Loucy (cell line): ENCODE measurements around the gene KANSL1.

ENCODE experiments used
- H2AFZ ChIP-seq: fragments of 200-600 bp; sonication (generic); 2 replicates; pipeline ENCODE4 v1.6.0; 2016; ENCODE audit warnings: antibody characterized with exemption, mild to moderate bottlenecking, low read length, moderate library complexity
- H3F3A ChIP-seq: fragments of 200-600 bp; 2 replicates; pipeline ENCODE4 v1.6.0; 2016; ENCODE audit warnings: antibody characterized with exemption, low read depth, mild to moderate bottlenecking
- H3K27me3 ChIP-seq: fragments of 200-600 bp; sonication (generic); 2 replicates; pipeline ENCODE4 v1.6.1; 2014; ENCODE audit warnings: low read length, mild to moderate bottlenecking; ENCODE audit not compliant: insufficient read depth, poor library complexity, severe bottlenecking
- H3K36me3 ChIP-seq: fragments of 200-600 bp; sonication (generic); 2 replicates; pipeline ENCODE4 v1.6.1; 2016; ENCODE audit warnings: low read length; ENCODE audit not compliant: insufficient read depth
- H3K4me1 ChIP-seq: fragments of 200-600 bp; sonication (generic); 2 replicates; pipeline ENCODE4 v1.5.1; 2014; ENCODE audit warnings: low read length, mild to moderate bottlenecking; ENCODE audit not compliant: insufficient read depth, poor library complexity, severe bottlenecking
- H3K4me2 ChIP-seq: fragments of 200-600 bp; sonication (generic); 2 replicates; pipeline ENCODE4 v1.6.0; 2014; ENCODE audit warnings: antibody characterized with exemption, low read length, low read depth, mild to moderate bottlenecking; ENCODE audit not compliant: poor library complexity, severe bottlenecking
- H3K4me3 ChIP-seq: fragments of 200-600 bp; sonication (generic); 2 replicates; pipeline ENCODE4 v1.5.1; 2014; ENCODE audit warnings: low read length, mild to moderate bottlenecking, mixed read lengths; ENCODE audit not compliant: poor library complexity, severe bottlenecking
- H3K79me2 ChIP-seq: fragments of 200-600 bp; sonication (generic); 2 replicates; pipeline ENCODE4 v1.6.1; 2014; ENCODE audit warnings: low read length; ENCODE audit not compliant: insufficient read depth
- H3K9ac ChIP-seq: fragments of 200-600 bp; sonication (generic); 2 replicates; pipeline ENCODE4 v1.6.0; 2014; ENCODE audit warnings: mild to moderate bottlenecking, low read depth, low read length, moderate library complexity; ENCODE audit not compliant: poor library complexity, severe bottlenecking
- H3K9me2 ChIP-seq: fragments of 200-600 bp; sonication (generic); replicated peaks from 2 replicates; pipeline ENCODE4 v1.6.1; 2016; ENCODE audit warnings: low read depth, low read length, mixed read lengths
- H3K9me3 ChIP-seq: fragments of 200-600 bp; sonication (generic); 2 replicates; pipeline ENCODE4 v1.6.1; 2014; ENCODE audit warnings: mild to moderate bottlenecking, antibody characterized with exemption, low read length, low read depth; ENCODE audit not compliant: insufficient read depth
- H4K20me1 ChIP-seq: fragments of 200-600 bp; sonication (generic); 2 replicates; pipeline ENCODE4 v1.6.0; 2014; ENCODE audit warnings: antibody characterized with exemption, low read length, mild to moderate bottlenecking; ENCODE audit not compliant: insufficient read depth, poor library complexity, severe bottlenecking
- CTCF ChIP-seq: fragments of 200-600 bp; sonication (generic); conservative IDR thresholded peaks from 2 replicates; pipeline ENCODE4 v1.5.1; 2014; ENCODE audit warnings: mild to moderate bottlenecking, antibody characterized with exemption, low read length
- EZH2phosphoT487 ChIP-seq: fragments of 200-600 bp; IDR thresholded peaks from 2 replicates; pipeline ENCODE4 v1.6.1; 2018; ENCODE audit warnings: antibody characterized with exemption, mild to moderate bottlenecking, moderate library complexity, borderline replicate concordance

The KANSL1 gene

GRCh38 chr17:46197530-46197929 is 4.3 kb upstream of the KANSL1 start:
- Histone ChIP-seq H3K27me3 (no peaks in the 10 kb centered on the region), H3K9me3 (no peaks in the 10 kb centered on the region), H3K9ac (no peak overlapping the region), H3K4me1 (peaks cover 31% of the 10 kb centered on the region), H3K4me2 (no peak overlapping the region), H4K20me1 (peaks cover 4% of the 10 kb centered on the region), H3K79me2 (peaks cover 73% of the 10 kb centered on the region), H2AFZ (no peak overlapping the region), H3K36me3 (no peaks in the 10 kb centered on the region), H3F3A (peaks cover 8% of the 10 kb centered on the region; the same call in 1 of the 2 replicates), H3K4me3 (no peak overlapping the region), H3K9me2 (no peaks in the 10 kb centered on the region)
- TF ChIP-seq CTCF = no peak
- TF ChIP-seq EZH2phosphoT487 = no peak

- Histone ChIP-seq H3F3A (peaks cover 10% of the 10 kb centered on the region; the same call in 1 of the 2 replicates), H3K4me2 (peak overlapping the region; percentile 90), H3K9me3 (no peaks in the 10 kb centered on the region), H3K27me3 (peaks cover 5% of the 10 kb centered on the region), H3K9me2 (no peaks in the 10 kb centered on the region), H3K4me1 (peaks cover 35% of the 10 kb centered on the region), H2AFZ (no peak overlapping the region), H3K9ac (peak overlapping the region; percentile 98), H3K36me3 (no peaks in the 10 kb centered on the region), H4K20me1 (peaks cover 17% of the 10 kb centered on the region), H3K4me3 (no peak overlapping the region), H3K79me2 (peaks cover 73% of the 10 kb centered on the region)
- TF ChIP-seq EZH2phosphoT487 = no peak
- TF ChIP-seq CTCF = no peak
These were observed 2.9 kb upstream of the KANSL1 start for GRCh38 chr17:46195939-46196716.

GRCh38 chr17:46195217-46195855 is 2.1 kb upstream of the KANSL1 start:
- Histone ChIP-seq H4K20me1 (peaks cover 25% of the 10 kb centered on the region), H3K9me3 (no peaks in the 10 kb centered on the region), H3K36me3 (no peaks in the 10 kb centered on the region), H3K4me2 (peak overlapping the region; percentile 90), H3K79me2 (peaks cover 75% of the 10 kb centered on the region), H3K4me3 (peak overlapping the region; percentile 75), H2AFZ (no peak overlapping the region), H3K4me1 (peaks cover 43% of the 10 kb centered on the region), H3F3A (peaks cover 10% of the 10 kb centered on the region; the same call in 1 of the 2 replicates), H3K9ac (peak overlapping the region; percentile 98), H3K27me3 (peaks cover 5% of the 10 kb centered on the region), H3K9me2 (no peaks in the 10 kb centered on the region)
- TF ChIP-seq CTCF (no peak), EZH2phosphoT487 (no peak)
